Measurements from ENCODE around the gene SYT9.
"Not testable (repeated sequence)": the region's sequence is repeated elsewhere in the genome, so short reads cannot be mapped to it uniquely, and the experiment has no call there.

The SYT9 gene

DNA sequence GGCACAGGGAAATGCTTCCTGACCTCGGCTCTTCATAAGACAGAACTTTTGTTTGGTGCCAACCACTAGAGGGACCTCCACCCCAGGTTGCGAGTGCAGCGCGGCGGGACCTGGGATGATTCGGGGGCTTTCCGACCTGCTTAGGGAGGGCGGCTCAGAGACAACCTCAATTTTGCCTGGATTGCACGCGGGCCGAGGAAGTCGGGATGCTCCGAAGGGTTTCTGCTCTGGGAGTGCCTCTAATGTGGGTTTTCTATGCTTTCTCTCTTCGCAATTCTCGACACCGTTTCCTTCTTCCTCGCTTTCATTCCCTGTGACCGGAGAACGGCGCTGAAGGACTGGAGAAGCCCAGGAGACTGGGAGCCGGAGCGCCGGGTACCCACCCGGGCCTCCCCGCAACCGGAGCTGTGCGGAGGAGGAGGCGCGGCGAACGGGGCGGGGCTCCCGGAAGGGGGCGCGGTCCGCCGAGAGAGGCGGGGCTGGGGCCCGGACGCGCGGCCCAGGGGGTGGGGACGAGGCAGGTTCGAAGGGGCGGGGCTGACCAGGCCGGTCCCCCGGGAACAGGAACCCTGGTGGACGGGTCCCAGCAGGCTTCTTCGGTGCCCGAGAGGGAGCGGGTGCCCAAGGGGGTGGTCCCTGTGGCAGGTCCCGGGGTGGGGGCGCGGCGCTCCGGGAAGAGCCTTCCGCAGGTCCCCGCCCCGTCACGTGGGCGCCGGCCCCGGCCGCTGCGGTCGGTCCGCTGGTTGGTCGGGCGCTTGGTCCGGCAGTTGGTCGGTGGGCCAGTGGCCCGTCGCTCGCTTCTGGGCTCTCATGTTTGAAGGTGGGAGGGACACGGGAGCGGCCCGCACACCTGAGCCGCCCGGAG, 261.8 kb downstream of the SYT9 start, which contains the start of gene PPFIBP2:
Gene PPFIBP2, plus strand, starts transcription at position 766 of the 865 bp plus-strand sequence. CDS start 35,477 bp downstream, outside the sequence.
- peak; percentile 81 for DNase-seq

DNA sequence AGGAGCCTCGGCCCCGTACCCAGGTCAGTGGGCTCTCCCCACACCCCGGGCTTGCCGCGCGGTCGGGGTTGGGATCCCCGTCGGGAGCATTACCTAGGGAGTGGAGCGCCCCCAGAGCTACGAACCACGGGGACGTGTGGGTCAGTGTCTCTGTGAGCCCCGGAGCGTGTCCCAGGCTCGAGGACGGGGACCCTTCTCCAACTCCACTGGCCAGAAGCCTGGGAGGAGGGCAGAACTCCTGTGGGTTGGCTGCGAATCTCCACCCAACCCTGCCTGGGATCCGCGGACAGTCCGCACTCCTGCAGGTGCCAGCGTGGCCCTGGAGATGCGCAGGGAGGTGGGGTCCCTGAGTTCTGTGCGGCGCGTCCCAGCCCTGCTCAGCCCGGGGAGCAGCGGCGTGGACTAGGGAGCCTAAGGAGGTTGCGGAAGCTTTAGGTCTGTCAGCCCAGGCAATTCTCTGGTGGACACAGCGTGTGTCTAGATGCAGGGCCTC, 262.4 kb downstream of the SYT9 start:
- peak; percentile 28 for DNase-seq

DNA sequence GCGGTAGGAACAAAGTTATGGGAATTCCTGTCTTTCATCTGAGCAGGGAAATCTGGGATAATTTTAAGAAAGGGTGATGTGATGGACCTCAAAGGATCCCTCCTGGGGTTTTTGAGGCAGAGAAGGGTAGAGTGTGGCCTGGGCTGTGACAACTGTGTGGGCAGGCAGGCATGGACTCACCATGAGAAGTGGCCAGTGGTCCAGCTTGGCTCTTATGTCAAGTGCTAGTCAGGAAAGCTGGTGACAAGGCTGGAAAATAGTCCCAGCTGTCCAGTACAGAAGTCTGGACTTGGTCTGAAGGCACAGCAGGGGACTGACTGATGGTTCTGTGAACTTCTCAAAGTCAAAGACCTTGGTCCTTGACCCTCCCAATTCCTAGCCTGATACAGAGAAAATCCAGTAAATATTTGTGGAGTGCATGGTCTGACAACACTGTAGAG, 263.8 kb downstream of the SYT9 start:
- DNase-seq, result no peak

DNA sequence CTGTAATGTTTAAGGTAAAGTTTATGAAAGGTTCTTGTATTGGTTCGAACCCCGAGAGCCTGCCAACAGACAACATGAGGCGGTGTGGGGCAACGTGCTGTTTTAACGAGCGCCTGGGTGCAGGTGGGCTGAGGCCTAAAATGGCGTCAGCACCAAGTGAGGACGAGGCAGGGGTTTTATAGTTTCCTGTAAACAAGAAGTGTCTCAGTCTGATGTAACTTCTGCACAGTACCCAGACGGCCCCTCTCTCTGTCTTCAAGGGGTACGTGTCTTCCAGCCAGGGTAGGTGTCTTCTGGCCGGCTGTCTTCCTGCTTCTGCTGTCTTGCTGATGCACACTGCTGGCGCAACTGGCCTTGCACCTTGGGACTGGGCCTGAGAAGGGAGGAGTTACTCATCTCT, 264.8 kb downstream of the SYT9 start:
- DNase-seq, result no peak

DNA sequence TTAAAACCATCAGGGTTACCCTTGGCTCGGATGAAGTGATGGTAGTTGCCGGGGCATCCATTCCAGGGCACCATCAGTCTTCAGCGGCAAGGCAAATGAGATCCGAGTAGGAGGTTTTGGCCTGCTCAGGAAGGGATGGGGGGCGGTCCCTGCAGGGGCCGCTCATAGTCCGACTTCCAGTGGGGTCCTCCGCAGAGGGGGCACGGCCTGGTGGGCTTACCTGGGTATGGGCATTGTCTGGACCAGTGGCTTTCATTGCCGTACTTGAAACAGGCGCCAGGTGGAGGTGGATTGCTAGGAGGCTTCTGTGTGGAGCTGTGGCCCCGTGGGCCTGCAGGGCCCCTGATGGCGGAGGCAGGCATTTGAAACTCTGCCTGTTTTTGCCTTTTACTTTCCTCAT, 266.0 kb downstream of the SYT9 start:
- not testable (repeated sequence) for DNase-seq

Data from hematopoietic multipotent progenitor cell treated with erythropoietin and hydrocortisone succinate and interleukin-3 and kit ligand, for 4 days (in vitro differentiated cells).